ENCODE results near the gene AKT2. TPM values are rescaled to one million over a fixed set of nuclear protein-coding genes. Genes with fewer than 3 reads are reported as not detected.

Gene AKT2
- total RNA-seq, 1 donor from 2014 or later, result 127 TPM

DNA sequence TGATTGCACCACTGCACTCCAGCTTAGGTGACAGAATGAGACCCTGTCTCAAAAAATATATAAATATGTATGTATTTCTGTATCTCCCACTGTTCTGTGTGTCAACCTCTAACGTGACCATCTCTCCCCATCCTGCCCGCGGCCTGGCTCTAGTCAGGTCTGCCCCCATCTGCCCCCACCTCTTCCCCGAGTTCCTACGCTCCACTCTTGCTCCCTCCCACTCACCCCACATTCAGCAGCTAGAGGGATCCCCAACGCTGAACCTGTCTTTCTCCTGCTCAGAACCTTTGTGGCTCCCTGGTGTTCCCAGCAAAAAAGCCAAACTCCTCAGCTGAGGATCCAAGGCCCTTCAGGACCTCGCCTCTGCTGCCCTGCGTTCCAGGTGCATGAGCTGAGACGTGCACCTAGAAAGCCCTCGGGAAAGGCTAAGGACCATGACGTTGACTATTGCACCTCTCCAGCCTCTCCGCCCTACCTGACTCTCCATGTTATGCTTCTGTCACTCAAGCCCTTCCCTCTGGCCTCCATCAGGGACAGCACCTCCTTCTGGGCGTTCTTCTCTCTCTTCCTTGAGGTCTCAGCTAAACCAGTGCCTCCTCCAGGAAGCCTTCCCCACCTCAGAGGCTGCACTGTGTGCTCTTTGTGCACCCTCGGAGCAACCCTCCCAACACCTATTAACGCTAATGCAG lies 18.1 kb downstream of the AKT2 start:
- FAIRE-seq, result no peak
- no peak for DNase-seq (ENCODE audit: low read depth)
- peaks cover 3% of the 10 kb centered on the region for H3K36me3 ChIP-seq (ENCODE audit: insufficient read depth, low read length)
- H3K4me1 ChIP-seq (ENCODE audit: insufficient read depth, low read length), result no peaks in the 10 kb centered on the region
- TF ChIP-seq, protein P1, sequence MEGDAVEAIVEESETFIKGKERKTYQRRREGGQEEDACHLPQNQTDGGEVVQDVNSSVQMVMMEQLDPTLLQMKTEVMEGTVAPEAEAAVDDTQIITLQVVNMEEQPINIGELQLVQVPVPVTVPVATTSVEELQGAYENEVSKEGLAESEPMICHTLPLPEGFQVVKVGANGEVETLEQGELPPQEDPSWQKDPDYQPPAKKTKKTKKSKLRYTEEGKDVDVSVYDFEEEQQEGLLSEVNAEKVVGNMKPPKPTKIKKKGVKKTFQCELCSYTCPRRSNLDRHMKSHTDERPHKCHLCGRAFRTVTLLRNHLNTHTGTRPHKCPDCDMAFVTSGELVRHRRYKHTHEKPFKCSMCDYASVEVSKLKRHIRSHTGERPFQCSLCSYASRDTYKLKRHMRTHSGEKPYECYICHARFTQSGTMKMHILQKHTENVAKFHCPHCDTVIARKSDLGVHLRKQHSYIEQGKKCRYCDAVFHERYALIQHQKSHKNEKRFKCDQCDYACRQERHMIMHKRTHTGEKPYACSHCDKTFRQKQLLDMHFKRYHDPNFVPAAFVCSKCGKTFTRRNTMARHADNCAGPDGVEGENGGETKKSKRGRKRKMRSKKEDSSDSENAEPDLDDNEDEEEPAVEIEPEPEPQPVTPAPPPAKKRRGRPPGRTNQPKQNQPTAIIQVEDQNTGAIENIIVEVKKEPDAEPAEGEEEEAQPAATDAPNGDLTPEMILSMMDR (IDR thresholded peaks at IDR 0.05; ENCODE audit: insufficient read depth, low read depth, low read length), result no peak
- no peak for TF ChIP-seq EZH2 (IDR thresholded peaks at IDR 0.05; ENCODE audit: insufficient read depth, low read length)
- H3K27me3 ChIP-seq (ENCODE audit: insufficient read depth, low read length), result no peaks in the 10 kb centered on the region
- Mint-ChIP-seq H3K36me3 (ENCODE audit: low read depth, unreplicated experiment) (peaks cover 28% of the 10 kb centered on the region), H3K9me3 (ENCODE audit: unreplicated experiment) (no peaks in the 10 kb centered on the region), H3K4me1 (ENCODE audit: low read depth, unreplicated experiment) (peaks cover 4% of the 10 kb centered on the region), H3K27ac (ENCODE audit: unreplicated experiment) (no peak overlapping the region), H3K4me3 (ENCODE audit: unreplicated experiment) (no peak overlapping the region), H3K27me3 (ENCODE audit: low read depth, unreplicated experiment) (no peaks in the 10 kb centered on the region)
- no peak overlapping the region for H3K27ac ChIP-seq (ENCODE audit: low read depth, low read length)
- no peak overlapping the region for H3K4me3 ChIP-seq (ENCODE audit: insufficient read depth, low read depth, low read length)
- peaks cover 93% of the 10 kb centered on the region for H4K20me1 ChIP-seq (ENCODE audit: insufficient read depth, low read length)
- no peak overlapping the region for H2AFZ ChIP-seq (ENCODE audit: low read depth, low read length)
- H3K9ac ChIP-seq (ENCODE audit: low read length), result no peak overlapping the region
- H3K79me2 ChIP-seq (ENCODE audit: insufficient read depth, low read length), result peaks cover 78% of the 10 kb centered on the region
- H3K9me3 ChIP-seq (ENCODE audit: insufficient read depth, low read depth, low read length), result no peaks in the 10 kb centered on the region
- H3K4me2 ChIP-seq (ENCODE audit: low read length), result no peak overlapping the region

DNA sequence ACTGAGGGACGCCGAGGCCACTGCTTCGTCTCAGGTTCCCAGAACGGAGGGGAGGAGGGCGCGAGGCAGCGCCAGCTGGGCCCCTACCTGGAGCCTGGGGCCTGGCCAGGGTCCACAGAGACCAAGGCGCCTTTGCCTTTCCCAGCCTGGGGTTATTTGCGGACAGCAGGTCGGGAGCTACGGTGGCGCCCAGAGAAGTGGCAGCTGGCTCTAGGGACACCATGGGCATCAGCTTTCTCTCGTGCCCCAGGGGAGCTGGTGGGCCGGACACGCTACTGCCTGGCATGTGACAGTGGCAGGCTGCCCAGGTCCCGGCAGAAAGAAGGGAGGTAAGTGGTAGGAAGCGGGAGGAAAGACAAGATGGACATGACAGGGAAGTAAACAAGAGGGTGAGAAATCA lies 19.0 kb downstream of the AKT2 start:
- H3K9me3 ChIP-seq (ENCODE audit: insufficient read depth, low read depth, low read length), result no peaks in the 10 kb centered on the region
- H2AFZ ChIP-seq (ENCODE audit: low read depth, low read length), result no peak overlapping the region
- no peak for DNase-seq (ENCODE audit: low read depth)
- H3K27me3 Mint-ChIP-seq (ENCODE audit: low read depth, unreplicated experiment), result no peaks in the 10 kb centered on the region
- peaks cover 28% of the 10 kb centered on the region for H3K36me3 Mint-ChIP-seq (ENCODE audit: low read depth, unreplicated experiment)
- no peak overlapping the region for H3K4me3 Mint-ChIP-seq (ENCODE audit: unreplicated experiment)
- no peaks in the 10 kb centered on the region for H3K27me3 ChIP-seq (ENCODE audit: insufficient read depth, low read length)
- peaks cover 4% of the 10 kb centered on the region for H3K4me1 Mint-ChIP-seq (ENCODE audit: low read depth, unreplicated experiment)
- H3K4me2 ChIP-seq (ENCODE audit: low read length), result no peak overlapping the region
- peaks cover 3% of the 10 kb centered on the region for H3K36me3 ChIP-seq (ENCODE audit: insufficient read depth, low read length)
- TF ChIP-seq EZH2 (IDR thresholded peaks at IDR 0.05; ENCODE audit: insufficient read depth, low read length), result no peak
- TF ChIP-seq, protein P1 (IDR thresholded peaks at IDR 0.05; ENCODE audit: insufficient read depth, low read depth, low read length), result no peak
- FAIRE-seq, result no peak
- peaks cover 76% of the 10 kb centered on the region for H3K79me2 ChIP-seq (ENCODE audit: insufficient read depth, low read length)
- H3K4me1 ChIP-seq (ENCODE audit: insufficient read depth, low read length), result no peaks in the 10 kb centered on the region
- H3K9me3 Mint-ChIP-seq (ENCODE audit: unreplicated experiment), result no peaks in the 10 kb centered on the region
- peaks cover 92% of the 10 kb centered on the region for H4K20me1 ChIP-seq (ENCODE audit: insufficient read depth, low read length)
- no peak overlapping the region for H3K9ac ChIP-seq (ENCODE audit: low read length)
- H3K27ac Mint-ChIP-seq (ENCODE audit: unreplicated experiment), result no peak overlapping the region
- H3K27ac ChIP-seq (ENCODE audit: low read depth, low read length), result no peak overlapping the region
- H3K4me3 ChIP-seq (ENCODE audit: insufficient read depth, low read depth, low read length), result no peak overlapping the region

DNA sequence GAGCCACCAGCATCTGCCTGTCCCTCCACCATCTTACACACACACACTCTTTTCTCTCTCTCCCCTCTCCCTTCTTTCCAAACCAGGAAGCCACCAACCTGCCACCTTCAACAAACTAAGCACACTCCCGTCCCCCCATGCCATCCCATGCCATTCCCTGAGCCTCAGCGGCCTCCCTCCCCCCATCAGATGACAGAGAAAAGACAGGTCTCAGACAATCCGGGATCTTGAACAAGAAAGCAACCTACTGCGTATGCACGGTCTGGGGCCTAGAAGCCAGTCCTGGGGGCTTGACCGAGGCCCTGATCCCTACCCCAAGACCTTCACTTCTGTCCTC lies 19.4 kb downstream of the AKT2 start:
- Mint-ChIP-seq H3K4me1 (ENCODE audit: low read depth, unreplicated experiment) (peaks cover 4% of the 10 kb centered on the region), H3K27ac (ENCODE audit: unreplicated experiment) (no peak overlapping the region), H3K4me3 (ENCODE audit: unreplicated experiment) (peak overlapping the region; percentile 45), H3K27me3 (ENCODE audit: low read depth, unreplicated experiment) (no peaks in the 10 kb centered on the region), H3K36me3 (ENCODE audit: low read depth, unreplicated experiment) (peaks cover 29% of the 10 kb centered on the region), H3K9me3 (ENCODE audit: unreplicated experiment) (peaks cover 1% of the 10 kb centered on the region)
- Histone ChIP-seq H3K27me3 (ENCODE audit: insufficient read depth, low read length) (no peaks in the 10 kb centered on the region), H3K4me2 (ENCODE audit: low read length) (no peak overlapping the region), H3K36me3 (ENCODE audit: insufficient read depth, low read length) (peaks cover 3% of the 10 kb centered on the region), H3K4me3 (ENCODE audit: insufficient read depth, low read depth, low read length) (no peak overlapping the region), H3K9ac (ENCODE audit: low read length) (no peak overlapping the region), H4K20me1 (ENCODE audit: insufficient read depth, low read length) (peaks cover 93% of the 10 kb centered on the region), H2AFZ (ENCODE audit: low read depth, low read length) (no peak overlapping the region), H3K4me1 (ENCODE audit: insufficient read depth, low read length) (no peaks in the 10 kb centered on the region), H3K27ac (ENCODE audit: low read depth, low read length) (no peak overlapping the region), H3K9me3 (ENCODE audit: insufficient read depth, low read depth, low read length) (no peaks in the 10 kb centered on the region), H3K79me2 (ENCODE audit: insufficient read depth, low read length) (peaks cover 75% of the 10 kb centered on the region)
- DNase-seq (ENCODE audit: low read depth) (no peak), FAIRE-seq (no peak)
- TF ChIP-seq, protein P1 (IDR thresholded peaks at IDR 0.05; ENCODE audit: insufficient read depth, low read depth, low read length), result no peak
- no peak for TF ChIP-seq EZH2 (IDR thresholded peaks at IDR 0.05; ENCODE audit: insufficient read depth, low read length)
